Measurements from ENCODE around the gene SMG6. TPM values are rescaled to one million over a fixed set of nuclear protein-coding genes. Genes with fewer than 3 reads are reported as not detected.
"Not testable (repeated sequence)": the region's sequence is repeated elsewhere in the genome, so short reads cannot be mapped to it uniquely, and the experiment has no call there.

The SMG6 gene
- polyA plus RNA-seq, 1 donor from 2014 or later, result 5.9 TPM

DNA sequence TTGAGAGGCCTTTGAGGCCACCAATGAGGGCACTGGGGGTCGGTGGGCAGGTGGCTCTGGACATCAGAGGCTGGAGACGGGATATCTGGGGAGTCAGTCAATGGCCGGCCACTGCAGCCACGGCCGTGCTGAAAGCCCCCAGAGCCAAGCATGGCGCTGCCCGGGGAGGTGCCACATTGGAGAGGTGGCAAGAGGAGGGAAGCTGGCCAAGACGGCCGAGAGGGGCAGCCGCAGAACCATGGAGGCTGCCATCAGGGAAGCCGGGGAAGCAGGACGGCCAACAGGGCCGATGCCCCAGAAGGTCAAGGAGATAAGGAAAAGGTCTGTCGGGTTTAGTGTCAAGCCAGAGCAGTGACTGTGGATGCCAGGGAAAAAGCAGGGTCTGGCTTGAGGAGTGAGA, 288.3 kb downstream of the SMG6 start:
- Mint-ChIP-seq H3K27ac (peak overlapping the region in 1 of 3 donors; percentile 59), H3K4me3 (no peak overlapping the region), H3K27me3 (peaks cover 32% of the 10 kb centered on the region), H3K36me3 (peaks cover 2% of the 10 kb centered on the region), H3K4me1 (peaks cover 0 to 5% (median 3%) of the 10 kb centered on the region in 3 donors), H3K9me3 (peaks cover 0 to 1% (median 0%) of the 10 kb centered on the region in 3 donors)

- Mint-ChIP-seq H3K27me3 (peaks cover 29% of the 10 kb centered on the region), H3K9me3 (peaks cover 0 to 1% (median 0%) of the 10 kb centered on the region in 3 donors), H3K36me3 (peaks cover 2% of the 10 kb centered on the region), H3K4me1 (peaks cover 0 to 5% (median 3%) of the 10 kb centered on the region in 3 donors), H3K27ac (no peak overlapping the region), H3K4me3 (no peak overlapping the region)
Observed at GRCh38 chr17:2013994-2014317, 289.6 kb downstream of the SMG6 start.

- not testable (repeated sequence) for H3K36me3 Mint-ChIP-seq, H3K4me1 Mint-ChIP-seq, H3K9me3 Mint-ChIP-seq, H3K4me3 Mint-ChIP-seq
- H3K27ac Mint-ChIP-seq, result peak overlapping the region in 2 of 3 donors; percentile 46 to 93
- peaks cover 27% of the 10 kb centered on the region for H3K27me3 Mint-ChIP-seq
Observed at GRCh38 chr17:2013220-2013993, 290.2 kb downstream of the SMG6 start.

- Mint-ChIP-seq H3K9me3 (peaks cover 0 to 1% (median 0%) of the 10 kb centered on the region in 3 donors), H3K36me3 (peaks cover 2% of the 10 kb centered on the region), H3K4me3 (no peak overlapping the region), H3K4me1 (peaks cover 0 to 2% (median 0%) of the 10 kb centered on the region in 3 donors), H3K27me3 (peaks cover 25% of the 10 kb centered on the region), H3K27ac (peak overlapping the region in 2 of 3 donors; percentile 46 to 93)
Observed at GRCh38 chr17:2012499-2012898, 291.1 kb downstream of the SMG6 start.

DNA sequence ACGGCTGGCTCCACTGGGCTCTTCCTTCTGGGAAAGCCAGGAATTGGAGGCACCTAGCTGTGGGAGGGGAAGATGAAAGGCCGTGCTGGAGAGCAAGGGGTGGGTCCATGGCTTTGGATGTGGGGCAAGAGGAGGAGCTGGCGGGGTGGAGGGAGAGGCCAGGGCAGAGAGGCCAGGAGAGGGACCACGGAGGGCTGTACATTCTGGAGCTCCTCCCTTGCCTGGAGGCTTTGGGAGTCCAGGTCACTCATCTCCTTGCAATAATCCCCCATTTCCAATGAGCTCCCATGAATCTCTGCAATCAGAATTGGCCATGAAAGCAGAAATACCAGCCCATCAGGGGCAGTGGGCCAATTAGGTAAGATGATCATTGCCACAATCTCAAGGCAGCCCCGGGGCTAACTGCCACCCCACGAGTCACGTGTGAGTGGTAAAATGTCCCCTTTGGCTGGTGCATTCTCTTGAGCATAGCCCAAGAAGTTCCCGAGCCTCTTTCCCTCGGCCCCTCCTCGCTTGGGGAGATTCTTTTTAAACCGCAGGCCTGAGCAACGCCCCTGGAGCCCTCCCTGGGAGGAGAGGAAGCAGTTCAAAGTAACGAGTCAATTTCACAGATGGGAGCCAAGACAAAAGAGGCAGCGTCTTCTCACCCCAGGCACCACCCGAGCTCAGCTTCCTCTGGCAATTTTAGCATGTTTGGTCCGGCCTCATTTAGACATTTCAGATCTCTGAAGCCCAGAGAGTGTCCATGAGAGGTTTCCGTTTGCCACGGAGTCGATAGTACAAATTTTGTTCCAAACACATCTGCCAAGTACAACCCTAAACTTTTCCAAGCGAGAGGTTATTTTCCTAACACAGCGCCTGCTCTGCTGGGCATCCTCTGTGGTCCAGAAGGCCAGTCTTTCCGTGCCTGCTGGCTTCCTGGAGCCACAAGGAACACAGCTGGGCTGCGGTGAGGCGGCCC, 291.9 kb downstream of the SMG6 start:
- Mint-ChIP-seq H3K4me3 (no peak overlapping the region), H3K27ac (peak overlapping the region in 1 of 3 donors; percentile 43), H3K36me3 (peaks cover 2% of the 10 kb centered on the region), H3K9me3 (peaks cover 0 to 1% (median 0%) of the 10 kb centered on the region in 3 donors), H3K27me3 (peaks cover 25% of the 10 kb centered on the region), H3K4me1 (peaks cover 0 to 2% (median 0%) of the 10 kb centered on the region in 3 donors)

Other genes with a start within 250 kb of the SMG6 start
- 0.88 TPM for gene HIC1, start 248.7 kb downstream of the SMG6 start, polyA plus RNA-seq
- gene SRR, start 165 bp upstream of the SMG6 start, polyA plus RNA-seq, result 3.4 TPM
- gene TSR1, start 32.7 kb upstream of the SMG6 start, polyA plus RNA-seq, result 19.9 TPM
- gene SGSM2, start 33.7 kb upstream of the SMG6 start, polyA plus RNA-seq, result 8.0 TPM
- 1.6 TPM for gene MNT, start 97.3 kb upstream of the SMG6 start, polyA plus RNA-seq
- 29.6 TPM for gene METTL16, start 208.1 kb upstream of the SMG6 start, polyA plus RNA-seq